A549 treated with GW870086 at 1 μM for 4 hours (cell line): ENCODE data around the gene BAIAP2L2. TPM values are rescaled to one million over a fixed set of nuclear protein-coding genes. Genes with fewer than 3 reads are reported as not detected.

Source experiments
- total RNA-seq: library from RNA; stranded (reverse); fragments of 200-300 nt; extraction: Qiagen RNA extraction; gene quantifications from 5 replicates; pipeline ENCODE4 v1.2.3, GENCODE V29; 2022; ENCODE audit warnings: low read depth

The BAIAP2L2 gene, protein sequence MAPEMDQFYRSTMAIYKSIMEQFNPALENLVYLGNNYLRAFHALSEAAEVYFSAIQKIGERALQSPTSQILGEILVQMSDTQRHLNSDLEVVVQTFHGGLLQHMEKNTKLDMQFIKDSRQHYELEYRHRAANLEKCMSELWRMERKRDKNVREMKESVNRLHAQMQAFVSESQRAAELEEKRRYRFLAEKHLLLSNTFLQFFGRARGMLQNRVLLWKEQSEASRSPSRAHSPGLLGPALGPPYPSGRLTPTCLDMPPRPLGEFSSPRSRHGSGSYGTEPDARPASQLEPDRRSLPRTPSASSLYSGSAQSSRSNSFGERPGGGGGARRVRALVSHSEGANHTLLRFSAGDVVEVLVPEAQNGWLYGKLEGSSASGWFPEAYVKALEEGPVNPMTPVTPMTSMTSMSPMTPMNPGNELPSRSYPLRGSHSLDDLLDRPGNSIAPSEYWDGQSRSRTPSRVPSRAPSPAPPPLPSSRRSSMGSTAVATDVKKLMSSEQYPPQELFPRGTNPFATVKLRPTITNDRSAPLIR
- 5.1 to 8.5 TPM (median 8.0 TPM) in 5 replicates for total RNA-seq

DNA sequence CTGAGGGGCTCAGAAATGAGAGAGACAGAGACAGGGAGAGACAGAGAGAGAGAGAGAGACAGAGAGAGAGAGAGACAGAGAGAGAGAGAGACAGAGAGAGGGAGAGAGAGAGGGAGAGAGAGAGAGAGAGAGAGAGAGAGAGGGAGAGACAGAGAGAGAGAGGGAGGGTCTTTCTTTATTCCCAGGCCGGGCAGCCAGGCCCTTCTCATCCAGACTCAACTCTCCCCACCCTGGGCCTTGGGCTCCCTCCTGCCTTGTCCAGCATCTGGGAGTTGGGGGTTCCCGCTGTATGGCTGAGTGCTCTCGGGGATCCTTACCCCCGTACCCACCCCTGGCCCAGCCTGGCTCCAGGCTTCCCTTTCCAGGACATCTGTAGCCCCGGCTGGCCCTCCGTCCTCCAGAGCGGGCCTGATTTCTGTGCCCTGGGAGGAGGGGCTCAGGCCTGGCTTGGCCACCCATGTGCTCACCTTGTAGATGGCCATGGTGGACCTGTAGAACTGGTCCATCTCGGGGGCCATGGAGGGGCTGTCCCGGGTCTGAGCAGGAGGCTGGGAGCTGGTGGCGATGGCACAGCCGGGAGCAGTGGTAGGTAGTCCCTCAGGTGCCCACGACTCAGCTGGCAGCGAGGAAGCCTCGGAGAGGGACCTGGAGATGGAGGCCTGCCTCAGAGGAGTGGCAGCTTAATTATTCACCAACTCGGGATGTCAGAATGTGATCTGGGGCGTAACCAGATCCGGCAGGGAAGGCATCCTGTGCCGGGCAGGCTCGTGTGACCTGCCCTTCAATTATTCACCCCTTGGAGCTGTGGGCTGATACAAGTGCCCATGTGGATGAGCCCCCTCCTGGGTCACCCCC lies at the start of gene BAIAP2L2:
BAIAP2L2 (minus strand) TSS at position 677 of the 855 bp plus-strand sequence; CDS start at position 518, 159 bp downstream.

DNA sequence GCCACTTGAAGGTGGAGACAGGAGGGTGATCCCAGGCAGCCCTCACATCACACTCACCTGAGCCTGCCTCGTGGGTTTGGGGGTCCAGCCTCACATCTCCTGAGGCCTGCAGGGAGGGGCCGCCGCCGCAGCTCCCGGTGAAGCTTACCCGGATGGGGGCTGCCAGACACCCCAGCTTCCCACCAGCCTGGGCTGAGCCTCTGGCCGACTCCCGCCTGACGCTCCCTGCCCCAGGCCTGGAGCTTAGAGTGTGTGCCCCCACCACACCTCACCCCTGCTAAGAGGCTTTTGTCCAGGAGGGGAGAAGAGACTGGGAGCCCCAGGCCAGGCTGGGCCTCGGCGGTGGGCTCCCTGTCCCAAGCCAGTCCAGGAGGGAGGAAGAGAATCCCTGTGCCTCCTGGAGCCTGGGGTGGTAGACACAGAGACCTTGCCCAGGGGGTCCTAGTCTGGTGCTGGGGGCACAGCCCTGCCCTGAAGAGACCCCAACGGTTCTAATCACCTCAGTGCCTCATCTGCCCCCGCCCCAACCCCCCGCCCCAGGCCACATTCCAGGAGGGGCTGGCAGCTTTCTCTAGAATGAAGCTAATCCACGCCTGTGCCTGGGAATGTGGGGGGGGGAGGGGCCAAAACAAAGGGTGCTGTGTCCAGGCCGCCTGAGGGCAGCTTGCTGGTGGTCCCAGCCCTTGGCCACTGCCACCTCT lies 26.4 kb downstream of the BAIAP2L2 start, which contains the start of gene SLC16A8:
SLC16A8 (minus strand) TSS at position 254 of the 701 bp plus-strand sequence. CDS start 1,311 bp downstream, outside the sequence.

DNA sequence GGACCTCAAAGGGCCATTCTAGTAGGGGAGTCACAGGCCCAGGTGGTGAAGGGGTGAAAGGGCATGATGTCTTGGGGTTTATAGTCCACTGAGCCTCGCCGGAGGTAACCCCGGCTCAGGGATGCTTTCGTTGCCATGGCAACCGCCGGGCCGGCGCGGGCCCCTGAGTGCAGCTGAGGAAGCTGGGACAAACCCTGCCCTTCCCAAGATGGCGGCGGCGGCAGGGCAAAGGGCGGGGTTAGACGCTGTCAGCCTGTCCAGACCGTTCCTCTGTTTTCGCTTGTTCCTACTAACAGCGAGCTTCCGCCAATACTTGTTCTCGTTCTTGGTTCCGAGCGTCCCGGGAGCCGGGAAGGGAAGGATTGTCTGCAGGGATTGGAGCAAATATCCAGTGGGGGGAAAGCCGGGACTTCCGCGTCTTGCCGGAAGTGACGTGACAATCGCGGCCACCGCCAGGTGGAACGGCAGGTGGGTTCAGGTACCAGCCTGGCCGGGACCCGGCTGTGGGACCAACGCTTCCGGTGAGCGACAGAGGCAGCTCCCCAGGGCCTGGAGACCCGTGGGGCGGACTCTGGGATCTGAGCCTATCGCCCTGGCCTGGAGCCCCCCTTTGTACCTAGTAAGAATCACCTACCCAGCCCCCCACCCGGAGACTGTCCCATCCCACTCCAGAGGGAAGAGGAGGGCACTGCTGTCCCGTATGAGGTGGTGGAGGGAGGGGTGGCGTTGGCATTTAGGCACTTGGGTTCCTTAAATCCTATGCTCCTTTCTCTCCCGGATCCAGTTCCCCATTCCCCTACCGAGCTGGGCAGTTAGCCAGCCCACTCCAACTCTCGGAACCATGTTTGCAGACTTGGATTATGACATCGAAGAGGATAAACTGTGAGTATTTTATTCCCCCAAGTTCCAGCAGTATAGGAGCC lies 53.3 kb downstream of the BAIAP2L2 start, which contains the start of gene PICK1:
PICK1 (plus strand) TSS at position 436 of the 923 bp plus-strand sequence; CDS start at position 842, 406 bp downstream.

Other genes with a start within 250 kb of the BAIAP2L2 start
- 15.2 to 20.4 TPM (median 20.0 TPM) in 5 replicates for gene MICALL1, start 204.4 kb downstream of the BAIAP2L2 start, total RNA-seq
- 0.20 to 0.35 TPM (median 0.27 TPM) in 5 replicates for gene C22orf23, start 157.1 kb downstream of the BAIAP2L2 start, total RNA-seq
- gene POLR2F, start 157.0 kb downstream of the BAIAP2L2 start, total RNA-seq = 120 to 141 TPM (median 131 TPM) in 5 replicates
- gene SOX10, start 126.1 kb downstream of the BAIAP2L2 start, total RNA-seq = not detected in 5 replicates
- gene PICK1, start 53.3 kb downstream of the BAIAP2L2 start, total RNA-seq = 9.8 to 12.5 TPM (median 11.3 TPM) in 5 replicates
- gene SLC16A8, start 26.5 kb downstream of the BAIAP2L2 start, total RNA-seq = not detected in 5 replicates
- gene PLA2G6, start 71.1 kb upstream of the BAIAP2L2 start, total RNA-seq = 3.3 to 5.0 TPM (median 4.4 TPM) in 5 replicates
- gene MAFF, start 91.3 kb upstream of the BAIAP2L2 start, total RNA-seq = 16.9 to 28.0 TPM (median 21.5 TPM) in 5 replicates
- 42.7 to 56.7 TPM (median 52.9 TPM) in 5 replicates for gene TMEM184B, start 162.3 kb upstream of the BAIAP2L2 start, total RNA-seq
- gene CSNK1E, start 206.7 kb upstream of the BAIAP2L2 start, total RNA-seq = 85.6 to 110 TPM (median 107 TPM) in 5 replicates